ENCODE results near the gene MCU. TPM values are rescaled to one million over a fixed set of nuclear protein-coding genes. Genes with fewer than 3 reads are reported as not detected.

Gene MCU
- total RNA-seq, 1 donor from 2014 or later: 27.0 TPM

- H3K4me3 Mint-ChIP-seq: no peak overlapping the region
- peaks cover 4% of the 10 kb centered on the region for H3K4me1 Mint-ChIP-seq (ENCODE audit: unreplicated experiment)
- H3K36me3 Mint-ChIP-seq: no peaks in the 10 kb centered on the region
- no peak for DNase-seq (ENCODE audit: extremely low spot score, unreplicated experiment)
- H3K9me3 Mint-ChIP-seq: no peaks in the 10 kb centered on the region
- H3K27me3 Mint-ChIP-seq: no peaks in the 10 kb centered on the region
- no peak for TF ChIP-seq CTCF (conservative IDR thresholded peaks at IDR 0.05)
- no peak overlapping the region for H3K27ac Mint-ChIP-seq
These were observed 238.3 kb downstream of the MCU start for GRCh38 chr10:72930276-72930675.

GRCh38 chr10:72932259-72933015 lies 240.5 kb downstream of the MCU start:
- no peaks in the 10 kb centered on the region for H3K9me3 Mint-ChIP-seq
- DNase-seq (ENCODE audit: extremely low spot score, unreplicated experiment): no peak
- H3K4me3 Mint-ChIP-seq: no peak overlapping the region
- H3K27me3 Mint-ChIP-seq: no peaks in the 10 kb centered on the region
- H3K36me3 Mint-ChIP-seq: no peaks in the 10 kb centered on the region
- peaks cover 4% of the 10 kb centered on the region for H3K4me1 Mint-ChIP-seq (ENCODE audit: unreplicated experiment)
- no peak for TF ChIP-seq CTCF (conservative IDR thresholded peaks at IDR 0.05)
- no peak overlapping the region for H3K27ac Mint-ChIP-seq

GRCh38 chr10:72935361-72935760 lies 243.4 kb downstream of the MCU start:
- no peaks in the 10 kb centered on the region for H3K36me3 Mint-ChIP-seq
- H3K4me3 Mint-ChIP-seq: no peak overlapping the region
- DNase-seq (ENCODE audit: extremely low spot score, unreplicated experiment): no peak
- H3K27ac Mint-ChIP-seq: no peak overlapping the region
- no peak for TF ChIP-seq CTCF (conservative IDR thresholded peaks at IDR 0.05)
- no peaks in the 10 kb centered on the region for H3K27me3 Mint-ChIP-seq
- no peaks in the 10 kb centered on the region for H3K9me3 Mint-ChIP-seq
- H3K4me1 Mint-ChIP-seq (ENCODE audit: unreplicated experiment): no peaks in the 10 kb centered on the region

Small RNAs within 50 kb of the gene (microRNA-seq; reads per million reads assigned to microRNA genes)
- not detected for gene MIR4676

Other genes with a start within 250 kb of the MCU start
- gene MICU1, start 66.1 kb upstream of the MCU start, total RNA-seq (ENCODE audit: low replicate concordance): 36.9 and 40.3 TPM in 2 replicates
- gene OIT3, start 201.6 kb downstream of the MCU start, total RNA-seq (ENCODE audit: low replicate concordance): 0.17 TPM in 1 of 2 replicates, not detected in the other

Measured in type B pancreatic cell (in vitro differentiated cells).